ENCODE measurements around the gene ZNF865.

ZNF865 gene

DNA sequence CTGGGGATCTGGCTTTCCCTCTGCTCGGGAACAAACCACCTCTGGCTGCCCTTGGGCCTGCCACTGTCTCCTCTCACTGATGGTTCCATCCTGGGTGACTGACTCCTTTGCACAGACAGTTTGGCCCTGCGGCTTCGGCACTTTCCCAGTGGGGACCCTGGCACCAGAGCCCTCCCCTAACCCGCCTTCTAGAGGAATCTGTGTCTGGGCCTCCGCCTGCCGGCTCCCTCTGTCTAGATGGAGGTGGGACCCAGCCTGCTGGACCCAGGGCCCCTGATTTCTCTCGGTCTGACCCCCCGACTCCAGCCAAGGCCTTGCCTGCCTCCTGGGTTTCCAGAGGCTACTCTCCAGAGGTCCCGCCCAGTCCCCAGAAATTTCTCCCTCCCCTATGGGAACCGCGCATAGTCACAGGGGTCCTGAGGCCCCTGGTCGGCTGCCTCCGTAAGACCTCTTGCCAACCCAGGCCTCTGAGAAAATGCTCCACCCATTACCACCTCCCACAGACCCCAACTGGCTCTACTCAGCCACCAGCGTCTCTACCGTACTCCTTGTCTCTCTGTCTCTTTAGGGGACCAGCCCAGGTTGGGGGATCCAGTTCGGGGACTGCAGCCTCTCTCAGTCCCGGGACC, 45.3 kb downstream of the ZNF865 start:
- peaks cover under 1% of the 10 kb centered on the region for H3K36me3 Mint-ChIP-seq
- H3K4me1 Mint-ChIP-seq: peaks cover 32% of the 10 kb centered on the region
- peak overlapping the region; percentile 77 for H3K27ac Mint-ChIP-seq
- H3K9me3 Mint-ChIP-seq: no peaks in the 10 kb centered on the region
- H3K4me3 Mint-ChIP-seq: peak overlapping the region; percentile 54
- no peaks in the 10 kb centered on the region for H3K27me3 Mint-ChIP-seq

DNA sequence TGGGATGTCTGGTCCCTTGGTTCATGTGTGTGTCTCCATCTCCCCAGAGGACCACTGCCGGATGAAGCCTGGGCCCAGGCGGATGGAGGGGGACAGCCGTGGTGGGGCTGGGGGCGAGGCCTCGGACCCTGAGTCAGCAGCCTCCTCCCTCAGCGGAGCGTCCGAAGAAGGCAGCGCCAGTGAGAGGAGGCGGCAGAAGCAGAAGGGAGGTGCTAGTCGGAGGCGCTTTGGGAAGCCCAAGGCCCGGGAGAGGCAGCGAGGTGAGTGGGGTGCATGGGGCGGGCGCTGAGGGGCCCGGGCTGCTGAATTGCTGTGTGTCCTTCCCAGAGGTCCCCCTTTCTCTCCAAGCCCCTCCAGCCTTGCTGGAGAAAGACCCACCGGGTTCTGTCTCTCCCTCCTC, 45.8 kb downstream of the ZNF865 start:
- no peak overlapping the region for H3K4me3 Mint-ChIP-seq
- peaks cover 38% of the 10 kb centered on the region for H3K4me1 Mint-ChIP-seq
- peaks cover 5% of the 10 kb centered on the region for H3K36me3 Mint-ChIP-seq
- no peak overlapping the region for H3K27ac Mint-ChIP-seq
- H3K9me3 Mint-ChIP-seq: no peaks in the 10 kb centered on the region
- H3K27me3 Mint-ChIP-seq: no peaks in the 10 kb centered on the region

DNA sequence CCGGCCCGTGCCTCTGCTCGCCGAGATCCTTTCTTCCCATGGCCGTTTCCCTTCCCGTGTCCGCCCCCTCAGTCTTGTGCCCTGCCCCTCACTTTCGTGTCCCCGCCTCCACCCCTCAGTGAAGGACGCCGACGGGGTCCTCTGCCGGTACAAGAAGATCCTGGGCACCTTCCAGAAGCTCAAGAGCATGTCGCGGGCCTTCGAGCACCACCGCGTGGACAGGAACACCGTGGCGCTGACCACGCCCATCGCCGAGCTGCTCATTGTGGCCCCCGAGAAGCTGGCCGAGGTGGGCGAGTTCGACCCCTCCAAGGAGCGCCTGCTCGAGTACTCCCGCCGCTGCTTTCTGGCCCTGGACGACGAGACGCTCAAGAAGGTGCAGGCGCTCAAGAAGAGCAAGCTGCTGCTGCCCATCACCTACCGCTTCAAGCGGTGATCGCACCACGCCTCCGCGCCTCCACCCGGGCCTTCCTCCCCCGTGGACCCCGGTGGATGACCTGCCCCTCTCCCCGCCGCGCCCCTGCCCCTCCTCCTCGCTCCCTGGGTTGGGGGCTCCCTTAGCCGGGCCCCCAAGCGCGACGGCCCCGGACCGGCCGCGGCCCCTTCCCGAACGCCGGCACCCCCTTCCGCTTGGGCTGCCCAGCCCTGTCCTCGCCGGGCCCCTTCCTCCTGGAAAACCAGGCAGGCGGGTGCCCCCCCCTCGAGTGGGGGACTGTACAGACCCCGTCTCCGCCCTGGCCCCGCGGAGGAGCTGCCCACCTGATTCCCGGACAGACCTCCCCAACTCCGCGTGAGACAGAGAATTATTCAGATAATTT, 47.1 kb downstream of the ZNF865 start:
- Mint-ChIP-seq H3K4me1 (peaks cover 35% of the 10 kb centered on the region), H3K9me3 (no peaks in the 10 kb centered on the region), H3K4me3 (no peak overlapping the region), H3K36me3 (peaks cover 7% of the 10 kb centered on the region), H3K27me3 (no peaks in the 10 kb centered on the region), H3K27ac (no peak overlapping the region)

- no peaks in the 10 kb centered on the region for H3K9me3 Mint-ChIP-seq
- no peaks in the 10 kb centered on the region for H3K27me3 Mint-ChIP-seq
- peak overlapping the region; percentile 97 for H3K27ac Mint-ChIP-seq
- peak overlapping the region; percentile 93 for H3K4me3 Mint-ChIP-seq
- peaks cover 7% of the 10 kb centered on the region for H3K36me3 Mint-ChIP-seq
- H3K4me1 Mint-ChIP-seq: peaks cover 40% of the 10 kb centered on the region
These were observed 48.3 kb downstream of the ZNF865 start for GRCh38 chr19:55653651-55654322.

DNA sequence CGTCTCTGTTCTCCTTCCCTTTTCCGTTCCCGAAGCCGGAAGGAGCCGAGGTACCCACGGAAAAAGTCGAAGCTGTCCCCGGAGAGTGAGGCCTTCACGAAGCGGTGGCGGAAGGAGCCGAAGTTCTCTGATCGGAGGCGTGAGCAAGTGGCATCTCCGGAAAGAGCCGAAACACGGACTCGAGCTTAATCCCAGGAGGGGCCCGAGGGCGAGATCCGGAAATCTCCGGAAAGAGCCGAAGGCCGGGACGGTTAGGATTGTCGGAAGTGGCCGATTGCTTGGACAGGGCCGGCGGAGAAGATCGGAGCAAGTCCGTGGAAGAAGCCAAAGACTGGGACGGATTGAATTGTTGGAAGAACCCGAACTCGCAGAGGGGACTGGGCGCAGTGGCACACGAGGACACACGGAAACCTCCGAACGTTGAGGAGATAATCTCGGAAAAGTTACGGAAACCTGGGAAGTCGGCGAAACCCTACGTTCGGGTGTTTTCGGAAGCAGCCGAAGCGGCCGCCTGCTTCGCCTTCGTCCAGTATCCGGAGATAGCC, 48.9 kb downstream of the ZNF865 start:
- Mint-ChIP-seq H3K27ac (peak overlapping the region; percentile 97), H3K27me3 (no peaks in the 10 kb centered on the region), H3K9me3 (no peaks in the 10 kb centered on the region), H3K4me1 (peaks cover 39% of the 10 kb centered on the region), H3K36me3 (peaks cover 7% of the 10 kb centered on the region), H3K4me3 (peak overlapping the region; percentile 93)

GRCh38 chr19:55654868-55655647, 49.6 kb downstream of the ZNF865 start, which contains the start of gene U2AF2:
U2AF2 (plus strand) TSS chr19:55655035; CDS start chr19:55655105, 70 bp downstream.
- H3K4me1 Mint-ChIP-seq: peaks cover 39% of the 10 kb centered on the region
- H3K4me3 Mint-ChIP-seq: peak within 1 kb of the TSS; percentile 93
- H3K27ac Mint-ChIP-seq: peak within 1 kb of the TSS; percentile 99
- no peaks in the 10 kb centered on the region for H3K9me3 Mint-ChIP-seq
- H3K27me3 Mint-ChIP-seq: no peaks in the 10 kb centered on the region
- H3K36me3 Mint-ChIP-seq: peaks cover 7% of the 10 kb centered on the region

DNA sequence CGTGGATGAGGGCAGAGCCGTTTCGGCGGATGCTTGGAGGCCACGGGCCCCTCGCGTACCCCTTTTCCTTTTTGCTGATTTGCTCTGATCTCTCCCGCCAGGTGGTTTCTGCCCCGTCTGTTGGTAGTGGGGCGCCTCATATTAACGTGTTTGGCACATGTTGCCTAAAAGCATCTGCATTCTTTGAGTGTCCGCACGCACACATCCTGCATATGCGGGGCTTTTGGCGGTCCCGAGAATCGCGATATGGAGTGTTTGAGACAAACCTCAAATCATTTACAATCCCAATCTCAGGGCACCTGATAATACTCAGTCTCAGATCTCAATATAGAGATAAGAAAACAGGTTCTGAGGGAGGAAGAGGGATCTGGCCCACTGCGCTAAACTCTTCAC, 50.2 kb downstream of the ZNF865 start:
- Mint-ChIP-seq H3K9me3 (no peaks in the 10 kb centered on the region), H3K36me3 (peaks cover 7% of the 10 kb centered on the region), H3K4me3 (peak overlapping the region; percentile 93)

GRCh38 chr19:55656552-55656951, 51.1 kb downstream of the ZNF865 start:
- no peaks in the 10 kb centered on the region for H3K9me3 Mint-ChIP-seq
- H3K36me3 Mint-ChIP-seq: peaks cover 7% of the 10 kb centered on the region
- H3K27me3 Mint-ChIP-seq: no peaks in the 10 kb centered on the region
- H3K27ac Mint-ChIP-seq: peak overlapping the region; percentile 99
- H3K4me3 Mint-ChIP-seq: peak overlapping the region; percentile 93
- peaks cover 36% of the 10 kb centered on the region for H3K4me1 Mint-ChIP-seq

More for the DNA sequence above, 50.2 kb downstream of the ZNF865 start:
- no peaks in the 10 kb centered on the region for H3K27me3 Mint-ChIP-seq
- H3K27ac Mint-ChIP-seq: peak overlapping the region; percentile 99
- H3K4me1 Mint-ChIP-seq: peaks cover 40% of the 10 kb centered on the region

DNA sequence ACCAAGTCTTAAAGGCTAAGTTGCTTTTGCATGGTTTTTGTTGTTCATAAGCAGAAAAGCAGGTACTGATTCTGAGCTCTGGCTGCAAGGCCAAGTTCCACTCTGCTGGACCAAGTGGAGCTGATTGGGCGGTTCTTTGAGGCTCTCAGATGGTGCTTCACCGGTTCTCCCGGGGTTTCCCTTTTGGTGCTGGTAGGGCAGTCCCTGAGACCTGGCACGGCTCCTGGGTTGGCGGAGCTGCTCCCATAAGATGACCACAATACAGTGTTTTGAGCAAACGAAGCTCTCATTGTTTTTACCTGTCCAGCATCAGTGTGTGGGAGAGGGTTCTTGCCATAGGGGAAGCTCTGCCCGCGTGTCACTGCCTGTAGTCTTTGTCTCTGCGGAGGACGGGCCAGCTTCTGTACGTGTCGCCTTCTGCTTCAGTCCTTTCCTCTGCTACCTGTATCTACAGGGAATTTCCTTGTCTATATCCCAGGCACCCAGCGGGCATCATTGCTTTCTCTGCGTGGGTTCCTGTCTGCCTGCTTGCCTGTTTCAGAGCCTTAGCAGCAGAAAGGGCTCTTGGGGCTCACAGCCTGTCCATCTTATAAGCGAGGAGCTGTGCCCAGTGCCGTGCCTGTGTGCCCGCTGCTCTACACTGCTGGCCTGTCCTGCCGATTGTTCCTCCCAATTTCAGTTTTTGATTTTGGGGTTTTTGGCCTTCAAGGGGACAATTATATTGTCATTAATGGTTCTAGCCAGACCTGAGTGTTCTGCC, 51.7 kb downstream of the ZNF865 start:
- H3K4me3 Mint-ChIP-seq: peak overlapping the region; percentile 93
- peak overlapping the region; percentile 85 for H3K27ac Mint-ChIP-seq
- no peaks in the 10 kb centered on the region for H3K27me3 Mint-ChIP-seq
- no peaks in the 10 kb centered on the region for H3K9me3 Mint-ChIP-seq
- H3K36me3 Mint-ChIP-seq: peaks cover 10% of the 10 kb centered on the region
- peaks cover 42% of the 10 kb centered on the region for H3K4me1 Mint-ChIP-seq

- peaks cover 55% of the 10 kb centered on the region for H3K4me1 Mint-ChIP-seq
- H3K27ac Mint-ChIP-seq: peak overlapping the region; percentile 92
- H3K9me3 Mint-ChIP-seq: no peaks in the 10 kb centered on the region
- no peaks in the 10 kb centered on the region for H3K27me3 Mint-ChIP-seq
- H3K36me3 Mint-ChIP-seq: peaks cover 16% of the 10 kb centered on the region
- peak overlapping the region; percentile 93 for H3K4me3 Mint-ChIP-seq
These were observed 53.5 kb downstream of the ZNF865 start for GRCh38 chr19:55658846-55659459.

DNA sequence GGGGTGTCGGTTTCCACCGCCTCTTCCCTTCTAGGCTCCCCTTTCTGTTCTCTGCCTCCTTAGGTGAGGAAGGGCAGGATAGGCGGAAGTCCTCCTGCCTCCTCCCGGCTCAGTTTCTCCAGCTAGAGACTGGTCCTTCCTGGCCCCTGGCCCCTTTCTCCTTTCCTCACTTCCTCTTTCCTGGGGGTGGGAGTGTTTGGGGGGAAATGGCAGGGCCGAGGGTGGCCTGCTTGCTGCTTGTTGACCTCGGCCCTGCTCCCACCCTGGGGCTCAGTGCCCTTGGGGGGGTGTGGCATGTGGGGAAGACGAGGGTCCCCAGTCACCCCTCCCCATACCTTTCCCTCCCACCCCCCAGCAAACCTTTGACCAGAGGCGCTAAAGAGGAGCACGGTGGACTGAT, 54.4 kb downstream of the ZNF865 start:
- peaks cover 16% of the 10 kb centered on the region for H3K36me3 Mint-ChIP-seq
- H3K4me1 Mint-ChIP-seq: peaks cover 58% of the 10 kb centered on the region
- peak overlapping the region; percentile 51 for H3K4me3 Mint-ChIP-seq
- H3K9me3 Mint-ChIP-seq: no peaks in the 10 kb centered on the region
- peak overlapping the region; percentile 92 for H3K27ac Mint-ChIP-seq
- H3K27me3 Mint-ChIP-seq: no peaks in the 10 kb centered on the region

GRCh38 chr19:55660404-55660803, 55.0 kb downstream of the ZNF865 start:
- H3K9me3 Mint-ChIP-seq: no peaks in the 10 kb centered on the region
- peaks cover 16% of the 10 kb centered on the region for H3K36me3 Mint-ChIP-seq
- H3K27me3 Mint-ChIP-seq: no peaks in the 10 kb centered on the region
- no peak overlapping the region for H3K4me3 Mint-ChIP-seq
- peaks cover 58% of the 10 kb centered on the region for H3K4me1 Mint-ChIP-seq
- peak overlapping the region; percentile 17 for H3K27ac Mint-ChIP-seq

- Mint-ChIP-seq H3K27ac (no peak overlapping the region), H3K9me3 (no peaks in the 10 kb centered on the region), H3K4me1 (peaks cover 55% of the 10 kb centered on the region), H3K4me3 (no peak overlapping the region), H3K27me3 (no peaks in the 10 kb centered on the region), H3K36me3 (peaks cover 13% of the 10 kb centered on the region)
These were observed 55.5 kb downstream of the ZNF865 start for GRCh38 chr19:55660991-55661390.

DNA sequence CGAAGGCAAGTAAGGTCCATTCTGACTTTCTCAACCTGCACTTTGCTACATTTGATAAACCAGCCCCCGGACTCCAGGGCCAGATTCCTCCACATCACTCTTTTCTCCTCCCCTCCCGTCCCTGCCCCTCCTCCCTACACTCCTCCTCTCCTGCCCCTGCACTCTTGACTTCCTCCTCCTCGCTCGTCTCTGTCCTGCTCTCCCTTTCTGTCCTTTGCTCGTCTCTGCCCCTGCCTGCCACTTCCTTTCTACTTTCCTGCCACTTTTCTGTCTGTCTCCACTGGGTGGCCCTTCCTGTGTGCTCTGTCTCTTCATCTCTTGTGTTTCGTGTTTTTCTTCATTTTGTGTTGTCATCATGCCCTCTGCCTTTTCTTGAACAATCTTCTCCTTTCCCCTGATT, 56.4 kb downstream of the ZNF865 start:
- no peaks in the 10 kb centered on the region for H3K9me3 Mint-ChIP-seq
- peak overlapping the region; percentile 43 for H3K4me3 Mint-ChIP-seq
- H3K36me3 Mint-ChIP-seq: peaks cover 9% of the 10 kb centered on the region
- no peaks in the 10 kb centered on the region for H3K27me3 Mint-ChIP-seq
- H3K4me1 Mint-ChIP-seq: peaks cover 55% of the 10 kb centered on the region
- peak overlapping the region; percentile 51 for H3K27ac Mint-ChIP-seq

Measured in activated naive CD4-positive, alpha-beta T cell treated with anti-CD3 and anti-CD28 coated beads, Interleukin-2, amount 50 U/mL, for 24 hours (primary cell).